ENCODE measurements around the gene MAK. TPM values are rescaled to one million over a fixed set of nuclear protein-coding genes. Genes with fewer than 3 reads are reported as not detected.

The MAK gene
- total and polyA plus RNA-seq, 2 of the 13 experiments (the other 11 are each of a cell fraction or from before 2014, with no cell fraction given) = 0.04 TPM; not detected in 1

DNA sequence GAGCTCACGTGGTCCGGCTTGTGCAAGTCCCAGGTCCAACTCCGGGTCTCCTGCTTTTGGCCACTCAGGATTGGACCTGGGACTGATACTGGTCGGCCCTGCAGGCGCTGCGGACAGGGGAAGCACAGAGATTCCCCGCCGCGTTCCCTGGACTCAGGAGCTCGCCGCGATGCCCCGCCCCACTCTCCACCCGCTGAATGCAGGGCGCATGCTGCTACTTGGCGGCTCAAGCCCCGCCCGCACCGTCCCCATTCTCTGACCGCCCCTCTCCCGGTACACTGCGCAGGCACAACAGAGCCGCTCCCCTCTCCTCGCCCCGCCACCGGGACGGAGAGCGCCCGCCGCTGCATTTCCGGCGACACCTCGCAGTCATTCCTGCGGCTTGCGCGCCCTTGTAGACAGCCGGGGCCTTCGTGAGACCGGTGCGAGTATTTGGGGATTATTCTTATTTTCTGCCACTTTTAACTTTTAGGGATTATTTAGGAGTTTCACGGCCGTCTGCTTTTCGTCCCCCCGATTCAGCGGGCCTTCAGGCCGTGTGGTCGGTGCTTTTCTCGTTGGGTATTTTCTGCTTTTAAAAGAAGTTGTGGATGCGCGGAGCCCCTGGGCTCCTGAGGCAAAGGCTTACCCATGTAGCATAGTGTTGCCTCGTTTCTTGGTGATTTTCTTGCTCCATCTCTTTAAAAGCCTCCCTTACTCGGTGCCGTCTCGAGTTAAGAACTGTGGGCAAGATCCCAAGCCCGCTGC is 115.3 kb downstream of the MAK start, which contains the start of gene TMEM14C (continued):
- TF ChIP-seq HNRNPLL (IDR thresholded peaks at IDR 0.05; ENCODE audit: low read depth, low read length, poor library complexity, severe bottlenecking) (peak; percentile 97), JUND (CRISPR knock-in tag; IDR thresholded peaks at IDR 0.05) (peak; percentile 51; the same call in 1 of the 2 replicates), ZNF253 (CRISPR knock-in tag; IDR thresholded peaks at IDR 0.05; ENCODE audit: borderline replicate concordance) (no peak), HMG20A (CRISPR knock-in tag; IDR thresholded peaks at IDR 0.05; ENCODE audit: borderline replicate concordance) (peak; percentile 31; the same call in 1 of the 2 replicates), ZNF333 (CRISPR knock-in tag; IDR thresholded peaks at IDR 0.05; ENCODE audit: borderline replicate concordance) (no peak), JARID2 (CRISPR knock-in tag; IDR thresholded peaks at IDR 0.05; ENCODE audit: insufficient replicate concordance) (peak; percentile 26), EED (CRISPR knock-in tag; IDR thresholded peaks at IDR 0.05) (0 out of 2 replicates have a peak, but pooled peaks have one; percentile 26), ZMYM4 (CRISPR knock-in tag; IDR thresholded peaks at IDR 0.05) (peak; percentile 98), ETV5 (CRISPR knock-in tag; IDR thresholded peaks at IDR 0.05; ENCODE audit: borderline replicate concordance) (peak; percentile 91), ZFP82 (CRISPR knock-in tag; IDR thresholded peaks at IDR 0.05; ENCODE audit: borderline replicate concordance) (0 out of 2 replicates have a peak, but pooled peaks have one; percentile 55), NCOA5 (CRISPR knock-in tag; IDR thresholded peaks at IDR 0.05) (no peak), ZBTB38 (CRISPR knock-in tag; IDR thresholded peaks at IDR 0.05) (peak; percentile 90), JUNB (CRISPR knock-in tag; IDR thresholded peaks at IDR 0.05; ENCODE audit: borderline replicate concordance) (0 out of 2 replicates have a peak, but pooled peaks have one; percentile 39), ZBTB8A (CRISPR knock-in tag; IDR thresholded peaks at IDR 0.05; ENCODE audit: borderline replicate concordance, low read depth) (peak; percentile 88; the same call in 1 of the 2 replicates), RBAK (CRISPR knock-in tag; IDR thresholded peaks at IDR 0.05) (peak; percentile 62; the same call in 1 of the 2 replicates), KLF6 (CRISPR knock-in tag; IDR thresholded peaks at IDR 0.05) (peak; percentile 88), CEBPB (IDR thresholded peaks at IDR 0.05; ENCODE audit: borderline replicate concordance, low read depth, low read length) (peak; percentile 97), PHF20 (CRISPR knock-in tag; IDR thresholded peaks at IDR 0.05) (peak; percentile 82), FOXC1 (CRISPR knock-in tag; IDR thresholded peaks at IDR 0.05; ENCODE audit: borderline replicate concordance) (peak; percentile 91)
- TF ChIP-seq, protein P1, sequence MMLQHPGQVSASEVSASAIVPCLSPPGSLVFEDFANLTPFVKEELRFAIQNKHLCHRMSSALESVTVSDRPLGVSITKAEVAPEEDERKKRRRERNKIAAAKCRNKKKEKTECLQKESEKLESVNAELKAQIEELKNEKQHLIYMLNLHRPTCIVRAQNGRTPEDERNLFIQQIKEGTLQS (CRISPR knock-in tag; IDR thresholded peaks at IDR 0.05) = no peak; the same call in 1 of the 2 replicates
- TF ChIP-seq, protein P2, sequence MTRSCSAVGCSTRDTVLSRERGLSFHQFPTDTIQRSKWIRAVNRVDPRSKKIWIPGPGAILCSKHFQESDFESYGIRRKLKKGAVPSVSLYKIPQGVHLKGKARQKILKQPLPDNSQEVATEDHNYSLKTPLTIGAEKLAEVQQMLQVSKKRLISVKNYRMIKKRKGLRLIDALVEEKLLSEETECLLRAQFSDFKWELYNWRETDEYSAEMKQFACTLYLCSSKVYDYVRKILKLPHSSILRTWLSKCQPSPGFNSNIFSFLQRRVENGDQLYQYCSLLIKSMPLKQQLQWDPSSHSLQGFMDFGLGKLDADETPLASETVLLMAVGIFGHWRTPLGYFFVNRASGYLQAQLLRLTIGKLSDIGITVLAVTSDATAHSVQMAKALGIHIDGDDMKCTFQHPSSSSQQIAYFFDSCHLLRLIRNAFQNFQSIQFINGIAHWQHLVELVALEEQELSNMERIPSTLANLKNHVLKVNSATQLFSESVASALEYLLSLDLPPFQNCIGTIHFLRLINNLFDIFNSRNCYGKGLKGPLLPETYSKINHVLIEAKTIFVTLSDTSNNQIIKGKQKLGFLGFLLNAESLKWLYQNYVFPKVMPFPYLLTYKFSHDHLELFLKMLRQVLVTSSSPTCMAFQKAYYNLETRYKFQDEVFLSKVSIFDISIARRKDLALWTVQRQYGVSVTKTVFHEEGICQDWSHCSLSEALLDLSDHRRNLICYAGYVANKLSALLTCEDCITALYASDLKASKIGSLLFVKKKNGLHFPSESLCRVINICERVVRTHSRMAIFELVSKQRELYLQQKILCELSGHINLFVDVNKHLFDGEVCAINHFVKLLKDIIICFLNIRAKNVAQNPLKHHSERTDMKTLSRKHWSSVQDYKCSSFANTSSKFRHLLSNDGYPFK (CRISPR knock-in tag; IDR thresholded peaks at IDR 0.05; ENCODE audit: borderline replicate concordance) = peak; percentile 89
- TF ChIP-seq, protein P3, sequence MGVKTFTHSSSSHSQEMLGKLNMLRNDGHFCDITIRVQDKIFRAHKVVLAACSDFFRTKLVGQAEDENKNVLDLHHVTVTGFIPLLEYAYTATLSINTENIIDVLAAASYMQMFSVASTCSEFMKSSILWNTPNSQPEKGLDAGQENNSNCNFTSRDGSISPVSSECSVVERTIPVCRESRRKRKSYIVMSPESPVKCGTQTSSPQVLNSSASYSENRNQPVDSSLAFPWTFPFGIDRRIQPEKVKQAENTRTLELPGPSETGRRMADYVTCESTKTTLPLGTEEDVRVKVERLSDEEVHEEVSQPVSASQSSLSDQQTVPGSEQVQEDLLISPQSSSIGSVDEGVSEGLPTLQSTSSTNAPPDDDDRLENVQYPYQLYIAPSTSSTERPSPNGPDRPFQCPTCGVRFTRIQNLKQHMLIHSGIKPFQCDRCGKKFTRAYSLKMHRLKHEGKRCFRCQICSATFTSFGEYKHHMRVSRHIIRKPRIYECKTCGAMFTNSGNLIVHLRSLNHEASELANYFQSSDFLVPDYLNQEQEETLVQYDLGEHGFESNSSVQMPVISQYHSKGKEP (CRISPR knock-in tag; IDR thresholded peaks at IDR 0.05) = no peak
- TF ChIP-seq, protein P4, sequence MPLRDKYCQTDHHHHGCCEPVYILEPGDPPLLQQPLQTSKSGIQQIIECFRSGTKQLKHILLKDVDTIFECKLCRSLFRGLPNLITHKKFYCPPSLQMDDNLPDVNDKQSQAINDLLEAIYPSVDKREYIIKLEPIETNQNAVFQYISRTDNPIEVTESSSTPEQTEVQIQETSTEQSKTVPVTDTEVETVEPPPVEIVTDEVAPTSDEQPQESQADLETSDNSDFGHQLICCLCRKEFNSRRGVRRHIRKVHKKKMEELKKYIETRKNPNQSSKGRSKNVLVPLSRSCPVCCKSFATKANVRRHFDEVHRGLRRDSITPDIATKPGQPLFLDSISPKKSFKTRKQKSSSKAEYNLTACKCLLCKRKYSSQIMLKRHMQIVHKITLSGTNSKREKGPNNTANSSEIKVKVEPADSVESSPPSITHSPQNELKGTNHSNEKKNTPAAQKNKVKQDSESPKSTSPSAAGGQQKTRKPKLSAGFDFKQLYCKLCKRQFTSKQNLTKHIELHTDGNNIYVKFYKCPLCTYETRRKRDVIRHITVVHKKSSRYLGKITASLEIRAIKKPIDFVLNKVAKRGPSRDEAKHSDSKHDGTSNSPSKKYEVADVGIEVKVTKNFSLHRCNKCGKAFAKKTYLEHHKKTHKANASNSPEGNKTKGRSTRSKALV (CRISPR knock-in tag; IDR thresholded peaks at IDR 0.05) = peak; percentile 80; the same call in 1 of the 2 replicates
